Fibroblast of skin of abdomen (primary cell): ENCODE data around the gene C11orf68.
A peak's percentile ranks its signal among the peaks of the same experiment; 100 is the strongest.
"Not testable (repeated sequence)": the region's sequence is repeated elsewhere in the genome, so short reads cannot be mapped to it uniquely, and the experiment has no call there.

Source experiments
- DNase-seq: peaks from one replicate; pipeline ENCODE4 v3.0.0-alpha.2; 2013

The C11orf68 gene

GRCh38 chr11:65911682-65912568 lies 6.9 kb downstream of the C11orf68 start:
- DNase-seq: peak; percentile 89

- no peak for DNase-seq
Observed at GRCh38 chr11:65907878-65908277, 11.0 kb downstream of the C11orf68 start.

- DNase-seq: no peak
Observed at GRCh38 chr11:65906602-65907001, 12.3 kb downstream of the C11orf68 start.

DNA sequence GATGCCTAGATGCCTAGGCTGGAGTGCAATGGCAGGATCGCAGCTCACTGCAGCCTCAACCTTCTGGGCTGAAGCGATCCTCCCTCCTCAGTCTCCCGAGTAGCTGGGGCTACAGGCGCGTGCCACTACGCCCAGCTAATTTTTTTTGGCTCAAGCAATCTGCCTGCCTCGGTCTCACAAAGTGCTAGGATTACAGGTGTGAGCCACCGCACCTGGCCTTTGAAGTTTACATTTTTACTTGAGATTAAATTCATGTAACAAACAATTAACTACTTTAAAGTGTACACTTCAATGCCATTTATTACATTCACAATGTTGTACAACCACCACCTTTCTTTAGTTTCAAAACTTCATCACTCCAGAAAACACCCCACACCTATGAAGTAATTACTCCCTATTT lies 15.1 kb downstream of the C11orf68 start:
- DNase-seq: no peak

- DNase-seq: peak; percentile 91
Observed at GRCh38 chr11:65903068-65903481, 15.8 kb downstream of the C11orf68 start.

DNA sequence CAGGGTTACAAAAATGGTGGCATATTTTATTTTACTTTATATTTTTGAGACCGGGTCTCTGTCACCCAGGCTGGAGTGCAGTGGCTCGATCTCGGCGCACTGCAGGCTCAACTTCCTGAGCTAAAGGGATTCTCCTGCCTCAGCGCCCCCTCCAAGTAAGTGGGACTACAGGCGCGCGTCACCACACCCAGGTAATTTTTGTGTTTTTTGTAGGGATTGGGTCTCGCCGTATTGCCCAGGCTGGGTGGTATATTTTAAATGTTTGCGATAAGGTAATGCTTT lies 18.0 kb downstream of the C11orf68 start:
- no peak for DNase-seq

DNA sequence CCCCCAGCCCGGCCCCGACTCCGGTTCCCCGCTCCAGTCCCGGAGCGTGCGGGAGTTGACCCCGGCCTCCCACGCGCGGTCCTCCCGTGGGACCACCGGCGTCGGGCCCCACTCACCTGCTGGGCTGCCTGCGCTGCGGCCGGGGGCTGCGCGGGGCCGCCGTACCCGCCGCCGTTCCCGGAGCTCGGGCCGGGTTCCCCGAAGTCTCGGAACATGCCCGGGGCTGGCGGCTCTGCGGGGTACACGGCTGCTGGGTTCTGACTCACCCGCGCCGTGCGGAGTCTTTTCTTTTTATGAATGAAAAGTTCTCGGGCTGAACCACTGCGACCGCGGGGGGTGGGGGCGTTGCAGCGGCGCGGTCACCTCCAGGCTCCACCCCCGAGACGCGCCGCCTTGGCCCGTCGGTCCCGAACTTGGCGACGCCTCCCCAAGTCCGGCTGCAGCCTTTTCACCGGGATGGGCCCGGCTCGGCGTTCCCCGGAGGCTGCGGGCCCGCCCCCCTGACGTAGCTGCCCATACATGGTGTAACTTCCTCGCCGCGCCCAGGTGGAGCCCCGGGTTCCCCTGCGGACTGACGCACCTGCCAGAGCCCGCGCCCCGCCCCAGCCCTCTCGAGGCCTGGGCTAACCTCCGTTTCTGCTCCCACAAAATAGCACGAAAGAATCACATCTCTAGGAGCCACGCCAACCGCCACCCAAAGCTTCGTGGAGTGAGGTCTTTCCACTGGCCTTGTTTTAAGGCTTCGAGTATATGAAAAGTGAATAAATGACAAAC lies 18.6 kb downstream of the C11orf68 start, which contains the start of gene FOSL1:
FOSL1 (minus strand) TSS at position 264 of the 774 bp plus-strand sequence; CDS start at position 215, 49 bp downstream.
- DNase-seq: peak; percentile 95

DNA sequence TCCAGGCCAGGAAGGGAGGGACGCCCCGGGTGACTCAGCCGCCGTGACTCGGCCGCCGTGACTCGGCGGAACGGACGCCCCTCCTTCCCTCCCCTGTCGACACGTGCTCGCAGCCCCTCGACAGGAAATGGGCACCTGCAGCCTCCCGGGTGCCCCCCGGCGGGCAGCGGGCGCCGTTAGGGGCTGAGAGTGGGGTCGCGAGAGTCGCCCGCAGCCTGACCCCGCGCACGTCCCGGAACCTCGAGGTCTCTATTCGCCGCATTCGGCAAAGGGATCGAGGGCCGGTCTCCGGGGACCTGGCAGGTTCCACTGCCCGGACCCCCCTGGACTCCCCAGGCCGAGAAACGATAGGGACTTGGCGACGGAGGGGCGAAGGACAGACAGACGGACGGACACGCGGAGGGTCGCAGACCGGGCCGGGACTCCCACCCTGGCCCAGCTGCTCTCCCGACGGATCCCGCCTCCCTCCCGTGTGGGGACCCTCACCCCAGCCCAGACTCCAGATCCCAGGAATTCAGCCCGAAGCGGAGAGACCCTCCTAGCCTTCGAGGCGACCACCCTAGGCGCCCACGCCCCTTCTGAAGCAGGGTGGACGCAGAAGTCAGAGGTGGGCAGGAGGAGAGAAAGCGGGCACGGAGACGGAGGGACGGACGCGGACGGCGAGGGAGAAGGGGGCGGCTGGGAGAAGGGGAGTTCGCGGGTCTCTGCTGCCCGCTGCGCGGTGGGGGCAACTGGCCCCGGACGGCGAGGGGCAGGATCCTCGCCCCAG lies 19.3 kb downstream of the C11orf68 start:
- peak; percentile 79 for DNase-seq

- no peak for DNase-seq
Observed at GRCh38 chr11:65898656-65899355, 20.1 kb downstream of the C11orf68 start.

DNA sequence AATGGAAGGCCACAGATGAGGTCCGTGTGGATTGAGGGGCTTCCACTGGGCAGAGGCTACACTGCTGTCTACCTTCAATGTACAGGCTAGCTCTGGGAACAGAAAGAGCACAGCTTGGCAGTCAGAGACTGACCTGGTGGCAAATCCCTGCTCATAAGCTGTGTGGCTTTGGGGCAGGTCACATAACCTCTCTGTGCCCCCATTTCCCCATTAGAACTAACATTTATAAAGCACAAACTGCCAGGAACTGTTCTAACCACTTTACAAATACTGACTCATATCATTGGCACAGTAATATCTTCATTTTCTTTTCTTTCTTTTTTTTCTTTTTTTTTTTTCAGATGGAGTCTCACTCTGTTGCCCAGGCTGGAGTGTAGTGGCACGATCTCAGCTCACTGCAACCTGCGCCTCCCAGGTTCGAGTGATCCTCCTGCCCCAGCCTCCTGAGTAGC lies 21.8 kb downstream of the C11orf68 start:
- no peak for DNase-seq

DNA sequence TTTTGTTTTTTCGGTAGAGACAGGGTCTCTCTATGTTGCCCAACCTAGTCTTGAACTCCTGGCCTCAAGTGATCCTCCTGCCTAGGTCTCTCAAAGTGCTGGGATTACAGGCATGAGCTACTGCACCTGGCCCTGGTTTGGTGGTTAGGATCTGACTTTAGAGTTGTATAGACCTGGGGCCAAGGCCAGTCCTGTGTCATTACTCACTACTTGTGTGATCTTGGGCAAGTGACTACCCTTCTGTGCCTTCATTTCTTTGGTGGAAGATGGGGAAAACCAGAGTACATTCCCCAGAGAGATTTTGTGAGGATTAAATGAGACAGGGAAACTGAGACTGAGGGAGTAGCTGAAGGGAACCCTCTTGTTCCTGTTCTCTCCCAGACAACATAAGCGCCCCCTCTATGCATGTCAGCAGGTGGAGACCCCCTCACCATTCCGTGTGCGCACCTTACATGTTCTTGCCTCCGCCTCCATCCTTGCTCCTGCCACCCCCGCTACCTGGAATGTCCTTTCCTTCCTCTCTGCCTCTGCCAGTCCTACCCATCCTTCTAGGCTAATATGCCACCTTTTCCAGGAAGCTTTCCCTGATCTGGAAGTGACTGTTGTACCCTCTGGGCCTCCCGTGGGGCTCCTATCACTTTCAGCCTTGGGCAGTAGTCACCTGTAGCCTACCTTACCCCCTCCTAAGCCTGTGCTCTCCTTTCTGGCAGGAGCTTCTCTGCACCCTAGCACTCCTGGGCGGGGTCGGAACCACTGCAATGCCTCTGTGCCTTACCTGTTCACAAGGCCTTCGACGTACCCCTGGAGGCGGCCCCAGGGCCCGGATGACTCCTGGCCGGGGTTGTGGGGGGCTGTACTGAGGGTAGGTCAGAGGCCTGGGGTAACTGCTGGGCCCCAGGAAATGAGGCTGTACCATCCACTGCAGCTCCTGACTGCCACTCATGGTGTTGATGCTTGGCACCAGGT lies 22.5 kb downstream of the C11orf68 start:
- no peak for DNase-seq

DNA sequence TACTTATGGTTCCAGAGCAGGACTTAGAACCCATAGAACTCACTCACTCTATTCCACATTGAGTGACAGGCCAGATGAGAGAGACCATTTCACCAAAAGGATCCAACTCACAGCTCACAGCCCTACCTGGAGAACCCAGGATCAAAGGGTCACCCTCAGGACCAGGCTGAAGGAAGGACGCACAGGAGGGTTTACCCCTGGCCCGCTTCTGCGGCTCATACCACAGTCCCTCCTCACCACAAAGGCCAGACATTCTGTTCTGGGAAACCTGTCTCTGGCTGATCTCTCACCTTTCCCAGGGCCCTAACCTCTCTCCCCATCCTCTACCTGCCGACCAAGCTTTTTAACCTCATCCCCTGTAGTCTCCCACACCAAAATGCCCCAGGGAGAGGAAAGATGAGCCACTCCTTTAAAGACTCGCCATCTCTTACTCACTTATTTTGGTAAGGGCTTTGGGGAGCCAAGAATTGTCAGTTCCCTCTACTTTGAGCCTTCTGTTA lies 23.3 kb downstream of the C11orf68 start:
- no peak for DNase-seq

- DNase-seq: no peak
Observed at GRCh38 chr11:65894034-65894591, 24.7 kb downstream of the C11orf68 start.

GRCh38 chr11:65892661-65893317 lies 26.1 kb downstream of the C11orf68 start:
- no peak for DNase-seq

DNA sequence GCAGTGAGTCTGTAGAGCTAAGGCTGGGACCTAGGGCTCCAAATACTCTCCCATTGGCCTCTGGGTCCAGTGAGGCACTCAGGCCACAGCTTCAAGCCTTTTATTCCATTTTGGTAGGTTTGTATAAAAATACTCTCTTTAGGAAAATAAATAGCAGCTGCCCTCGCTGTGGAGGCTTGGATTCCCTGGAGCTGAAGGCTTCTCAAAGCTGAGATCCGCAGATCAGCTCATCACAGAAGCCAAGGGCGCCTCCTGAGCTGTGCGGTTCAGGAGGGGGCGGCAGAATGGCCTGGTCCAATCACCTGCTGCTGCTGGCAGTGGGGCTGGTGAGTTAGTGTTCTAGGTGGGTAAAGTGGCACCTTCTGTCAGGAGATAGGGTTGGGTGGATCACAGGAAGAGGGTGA lies 26.7 kb downstream of the C11orf68 start:
- DNase-seq: not testable (repeated sequence)

- no peak for DNase-seq
Observed at GRCh38 chr11:65891219-65892136, 27.4 kb downstream of the C11orf68 start.

- DNase-seq: peak; percentile 96
Observed at GRCh38 chr11:65890324-65891218, 28.3 kb downstream of the C11orf68 start, which contains the start of gene CCDC85B. Gene CCDC85B (plus strand): TSS chr11:65890673. CDS start chr11:65890784, 111 bp downstream.
